Measurements from ENCODE around the gene GBP7.

DNA sequence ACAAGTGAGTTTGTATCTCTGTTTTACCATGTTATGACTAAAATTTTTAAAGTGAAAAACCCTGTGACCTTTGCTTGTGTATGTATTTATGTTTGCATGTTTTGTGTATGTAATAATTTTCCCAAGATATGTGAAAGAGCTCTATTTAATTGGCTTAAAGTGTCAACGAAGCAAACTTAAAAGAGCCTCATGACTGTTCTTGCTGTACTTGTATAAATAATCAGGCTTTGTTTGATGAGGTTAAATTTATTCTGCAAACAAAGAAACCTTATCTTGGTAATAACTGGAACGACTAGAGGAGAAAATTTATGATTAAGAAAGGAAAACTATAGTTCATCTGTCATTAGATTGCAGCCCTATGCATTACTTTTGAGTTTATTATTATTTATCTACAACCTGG is 6.6 kb downstream of the GBP7 start:
- TF ChIP-seq TCF4 (CRISPR knock-in tag; IDR thresholded peaks at IDR 0.05; ENCODE audit: borderline replicate concordance), result no peak
- no peak for TF ChIP-seq ZNF565 (CRISPR knock-in tag; conservative IDR thresholded peaks at IDR 0.05; ENCODE audit: low read depth)
- TF ChIP-seq, protein P1, sequence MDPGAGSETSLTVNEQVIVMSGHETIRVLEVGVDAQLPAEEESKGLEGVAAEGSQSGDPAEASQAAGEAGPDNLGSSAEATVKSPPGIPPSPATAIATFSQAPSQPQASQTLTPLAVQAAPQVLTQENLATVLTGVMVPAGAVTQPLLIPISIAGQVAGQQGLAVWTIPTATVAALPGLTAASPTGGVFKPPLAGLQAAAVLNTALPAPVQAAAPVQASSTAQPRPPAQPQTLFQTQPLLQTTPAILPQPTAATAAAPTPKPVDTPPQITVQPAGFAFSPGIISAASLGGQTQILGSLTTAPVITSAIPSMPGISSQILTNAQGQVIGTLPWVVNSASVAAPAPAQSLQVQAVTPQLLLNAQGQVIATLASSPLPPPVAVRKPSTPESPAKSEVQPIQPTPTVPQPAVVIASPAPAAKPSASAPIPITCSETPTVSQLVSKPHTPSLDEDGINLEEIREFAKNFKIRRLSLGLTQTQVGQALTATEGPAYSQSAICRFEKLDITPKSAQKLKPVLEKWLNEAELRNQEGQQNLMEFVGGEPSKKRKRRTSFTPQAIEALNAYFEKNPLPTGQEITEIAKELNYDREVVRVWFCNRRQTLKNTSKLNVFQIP (CRISPR knock-in tag; IDR thresholded peaks at IDR 0.05; ENCODE audit: borderline replicate concordance, low read depth), result no peak
- TF ChIP-seq, protein P2, sequence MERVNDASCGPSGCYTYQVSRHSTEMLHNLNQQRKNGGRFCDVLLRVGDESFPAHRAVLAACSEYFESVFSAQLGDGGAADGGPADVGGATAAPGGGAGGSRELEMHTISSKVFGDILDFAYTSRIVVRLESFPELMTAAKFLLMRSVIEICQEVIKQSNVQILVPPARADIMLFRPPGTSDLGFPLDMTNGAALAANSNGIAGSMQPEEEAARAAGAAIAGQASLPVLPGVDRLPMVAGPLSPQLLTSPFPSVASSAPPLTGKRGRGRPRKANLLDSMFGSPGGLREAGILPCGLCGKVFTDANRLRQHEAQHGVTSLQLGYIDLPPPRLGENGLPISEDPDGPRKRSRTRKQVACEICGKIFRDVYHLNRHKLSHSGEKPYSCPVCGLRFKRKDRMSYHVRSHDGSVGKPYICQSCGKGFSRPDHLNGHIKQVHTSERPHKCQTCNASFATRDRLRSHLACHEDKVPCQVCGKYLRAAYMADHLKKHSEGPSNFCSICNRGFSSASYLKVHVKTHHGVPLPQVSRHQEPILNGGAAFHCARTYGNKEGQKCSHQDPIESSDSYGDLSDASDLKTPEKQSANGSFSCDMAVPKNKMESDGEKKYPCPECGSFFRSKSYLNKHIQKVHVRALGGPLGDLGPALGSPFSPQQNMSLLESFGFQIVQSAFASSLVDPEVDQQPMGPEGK (CRISPR knock-in tag; IDR thresholded peaks at IDR 0.05; ENCODE audit: borderline replicate concordance), result no peak
- no peak for TF ChIP-seq ARNTL (CRISPR knock-in tag; IDR thresholded peaks at IDR 0.05; ENCODE audit: borderline replicate concordance, low read depth)
- TF ChIP-seq ZNF8 (CRISPR knock-in tag; IDR thresholded peaks at IDR 0.05), result no peak
- TF ChIP-seq RARB (CRISPR knock-in tag; IDR thresholded peaks at IDR 0.05), result no peak
- no peak for TF ChIP-seq PPARA (CRISPR knock-in tag; IDR thresholded peaks at IDR 0.05; ENCODE audit: borderline replicate concordance)
- TF ChIP-seq, protein P3, sequence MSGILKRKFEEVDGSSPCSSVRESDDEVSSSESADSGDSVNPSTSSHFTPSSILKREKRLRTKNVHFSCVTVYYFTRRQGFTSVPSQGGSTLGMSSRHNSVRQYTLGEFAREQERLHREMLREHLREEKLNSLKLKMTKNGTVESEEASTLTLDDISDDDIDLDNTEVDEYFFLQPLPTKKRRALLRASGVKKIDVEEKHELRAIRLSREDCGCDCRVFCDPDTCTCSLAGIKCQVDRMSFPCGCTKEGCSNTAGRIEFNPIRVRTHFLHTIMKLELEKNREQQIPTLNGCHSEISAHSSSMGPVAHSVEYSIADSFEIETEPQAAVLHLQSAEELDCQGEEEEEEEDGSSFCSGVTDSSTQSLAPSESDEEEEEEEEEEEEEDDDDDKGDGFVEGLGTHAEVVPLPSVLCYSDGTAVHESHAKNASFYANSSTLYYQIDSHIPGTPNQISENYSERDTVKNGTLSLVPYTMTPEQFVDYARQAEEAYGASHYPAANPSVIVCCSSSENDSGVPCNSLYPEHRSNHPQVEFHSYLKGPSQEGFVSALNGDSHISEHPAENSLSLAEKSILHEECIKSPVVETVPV (CRISPR knock-in tag; IDR thresholded peaks at IDR 0.05), result no peak
- TF ChIP-seq GLIS3 (CRISPR knock-in tag; IDR thresholded peaks at IDR 0.05), result no peak
- no peak for TF ChIP-seq ZC3H10 (CRISPR knock-in tag; IDR thresholded peaks at IDR 0.05)
- TF ChIP-seq ZNF70 (CRISPR knock-in tag; IDR thresholded peaks at IDR 0.05), result no peak

Measured in SK-N-SH treated with all-trans-retinoic acid at 6 μM for 48 hours (cell line).